ENCODE measurements around the gene SS18L1. TPM values are rescaled to one million over a fixed set of nuclear protein-coding genes. Genes with fewer than 3 reads are reported as not detected.

Gene SS18L1
- total RNA-seq, 2 experiments from 2014 or later = 17.0 to 17.7 TPM

GRCh38 chr20:62134735-62135231 lies 8.8 kb upstream of the SS18L1 start:
- H3K27ac ChIP-seq (ENCODE audit: low read depth, low read length, poor library complexity, severe bottlenecking) = no peak overlapping the region
- 0 out of 2 replicates have a peak, but pooled peaks cover 3% of the 10 kb centered on the region for H4K20me1 ChIP-seq (ENCODE audit: insufficient read depth, low read length)
- peaks cover 100% of the 10 kb centered on the region for H3K36me3 ChIP-seq (ENCODE audit: insufficient read depth, low read length)
- BruUV-seq (replicated peaks) = TSS peak; percentile 30
- H3K9me3 ChIP-seq (ENCODE audit: low read length) = no peaks in the 10 kb centered on the region
- no peak for DNase-seq (ENCODE audit: low spot score)
- H3K79me2 ChIP-seq (ENCODE audit: insufficient read depth, low read depth, low read length) = peaks cover 11% of the 10 kb centered on the region; the same call in 1 of the 2 replicates
- no peak overlapping the region for H2AFZ ChIP-seq (ENCODE audit: low read length)
- ChIA-PET CTCF (ENCODE audit: unreplicated experiment) (no interaction called here), POLR2A (interaction anchor here (1.3 kb wide), 1 partner anchor 124 kb away, joined by 3 read pairs; no protein-coding TSS in a partner anchor)
- TF ChIP-seq EZH2phosphoT487 (IDR thresholded peaks at IDR 0.05; ENCODE audit: borderline replicate concordance, low read depth, low read length) = no peak
- TF ChIP-seq CTCF (conservative IDR thresholded peaks at IDR 0.05; ENCODE audit: low read length) = no peak
- peaks cover 8% of the 10 kb centered on the region for H3K4me1 ChIP-seq (ENCODE audit: insufficient read depth, low read length, poor library complexity, severe bottlenecking)
- no peak overlapping the region for H3K4me2 ChIP-seq (ENCODE audit: low read length)
- no peaks in the 10 kb centered on the region for H3K9me2 ChIP-seq (ENCODE audit: insufficient read depth, low read length)
- H3K4me3 ChIP-seq (ENCODE audit: low read depth, low read length, poor library complexity, severe bottlenecking) = no peak overlapping the region
- intact Hi-C loops (cut with micrococcal nuclease; ENCODE audit: unreplicated experiment) = no loop called here

GRCh38 chr20:62135573-62136266 lies 7.8 kb upstream of the SS18L1 start:
- peaks cover 21% of the 10 kb centered on the region for H3K79me2 ChIP-seq (ENCODE audit: insufficient read depth, low read depth, low read length)
- intact Hi-C loops (cut with micrococcal nuclease; ENCODE audit: unreplicated experiment) = loop anchor here (1.0 to 2.0 kb wide), 2 partner anchors 124 to 155 kb away; no protein-coding TSS in a partner anchor
- no peak for DNase-seq (ENCODE audit: low spot score)
- ChIA-PET CTCF (ENCODE audit: unreplicated experiment) (no interaction called here), POLR2A (interaction anchor here (0.6 to 1.3 kb wide), 2 partner anchors 51 to 125 kb away, joined by 3 read pairs; no protein-coding TSS in a partner anchor)
- peaks cover 2% of the 10 kb centered on the region for H3K4me1 ChIP-seq (ENCODE audit: insufficient read depth, low read length, poor library complexity, severe bottlenecking)
- H4K20me1 ChIP-seq (ENCODE audit: insufficient read depth, low read length) = peaks cover 6% of the 10 kb centered on the region; the same call in 1 of the 2 replicates
- H3K27ac ChIP-seq (ENCODE audit: low read depth, low read length, poor library complexity, severe bottlenecking) = peak overlapping the region; percentile 37
- peaks cover 100% of the 10 kb centered on the region for H3K36me3 ChIP-seq (ENCODE audit: insufficient read depth, low read length)
- BruUV-seq (replicated peaks) = no TSS peak
- H3K9me2 ChIP-seq (ENCODE audit: insufficient read depth, low read length) = no peaks in the 10 kb centered on the region
- H3K9me3 ChIP-seq (ENCODE audit: low read length) = no peaks in the 10 kb centered on the region
- H2AFZ ChIP-seq (ENCODE audit: low read length) = no peak overlapping the region
- no peak overlapping the region for H3K4me2 ChIP-seq (ENCODE audit: low read length)
- TF ChIP-seq EZH2phosphoT487 (IDR thresholded peaks at IDR 0.05; ENCODE audit: borderline replicate concordance, low read depth, low read length) = no peak
- TF ChIP-seq CTCF (conservative IDR thresholded peaks at IDR 0.05; ENCODE audit: low read length) = no peak
- no peak overlapping the region for H3K4me3 ChIP-seq (ENCODE audit: low read depth, low read length, poor library complexity, severe bottlenecking)

All from OCI-LY7 (cell line).